ENCODE data around the gene CTRB1.

GRCh38 chr16:75262800-75263127 is 44.0 kb downstream of the CTRB1 start:
- no peak for TF ChIP-seq CTCF (conservative IDR thresholded peaks at IDR 0.05)
- TF ChIP-seq EZH2 (IDR thresholded peaks at IDR 0.05; ENCODE audit: low read depth): no peak
